HG03196 (cell line): ENCODE measurements around the gene GCH1.
"Not testable (repeated sequence)": the region's sequence is repeated elsewhere in the genome, so short reads cannot be mapped to it uniquely, and the experiment has no call there.

ENCODE experiments used
- ATAC-seq: cut with Tn5 transposase; IDR thresholded peaks from one replicate; pipeline ENCODE4 v1.9.1; 2021; ENCODE audit not compliant: unreplicated experiment

GCH1 gene

DNA sequence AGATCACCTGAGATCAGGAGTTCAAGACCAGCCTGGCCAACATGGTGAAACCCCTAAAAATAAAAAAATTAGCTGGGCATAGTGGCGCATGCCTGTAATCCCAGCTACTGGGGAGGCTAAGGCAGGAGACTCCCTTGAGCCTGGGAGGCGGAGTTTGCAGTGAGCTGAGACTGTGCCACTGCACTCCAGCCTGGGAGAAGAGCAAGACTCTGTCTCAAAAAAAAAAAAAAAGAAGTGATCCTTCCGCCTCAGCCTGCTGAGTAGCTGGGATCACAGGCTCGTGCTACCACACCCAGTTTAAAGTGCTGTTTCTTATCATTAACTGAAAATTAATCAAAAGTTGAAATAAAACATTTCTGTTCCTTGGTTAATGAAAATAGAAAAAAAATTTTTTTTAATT, 6.3 kb upstream of the GCH1 start:
- ATAC-seq, result not testable (repeated sequence)

- no peak for ATAC-seq
Observed at GRCh38 chr14:54908190-54908589, 5.6 kb upstream of the GCH1 start.

GRCh38 chr14:54906075-54906474, 3.4 kb upstream of the GCH1 start:
- ATAC-seq, result no peak

DNA sequence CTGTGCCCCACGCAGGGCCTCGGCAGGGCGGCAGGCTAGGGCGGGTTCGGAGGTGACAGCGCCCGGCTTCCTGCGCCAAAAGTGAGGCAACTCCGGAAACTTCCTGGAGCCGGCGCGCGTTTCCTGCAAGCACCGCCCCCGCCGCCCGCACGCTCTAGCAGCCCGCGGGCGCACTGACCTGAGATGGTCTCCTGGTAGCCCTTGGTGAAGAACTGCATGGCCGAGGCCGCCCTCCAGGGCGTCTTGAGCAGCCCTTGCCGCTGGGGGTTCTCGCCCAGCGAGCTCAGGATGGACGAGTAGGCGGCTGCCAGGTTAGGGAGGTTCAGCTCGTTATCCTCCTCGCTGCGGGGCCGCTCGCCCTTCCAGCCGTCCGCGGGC, 494 bp downstream of the GCH1 start:
- ATAC-seq, result peak; percentile 47

DNA sequence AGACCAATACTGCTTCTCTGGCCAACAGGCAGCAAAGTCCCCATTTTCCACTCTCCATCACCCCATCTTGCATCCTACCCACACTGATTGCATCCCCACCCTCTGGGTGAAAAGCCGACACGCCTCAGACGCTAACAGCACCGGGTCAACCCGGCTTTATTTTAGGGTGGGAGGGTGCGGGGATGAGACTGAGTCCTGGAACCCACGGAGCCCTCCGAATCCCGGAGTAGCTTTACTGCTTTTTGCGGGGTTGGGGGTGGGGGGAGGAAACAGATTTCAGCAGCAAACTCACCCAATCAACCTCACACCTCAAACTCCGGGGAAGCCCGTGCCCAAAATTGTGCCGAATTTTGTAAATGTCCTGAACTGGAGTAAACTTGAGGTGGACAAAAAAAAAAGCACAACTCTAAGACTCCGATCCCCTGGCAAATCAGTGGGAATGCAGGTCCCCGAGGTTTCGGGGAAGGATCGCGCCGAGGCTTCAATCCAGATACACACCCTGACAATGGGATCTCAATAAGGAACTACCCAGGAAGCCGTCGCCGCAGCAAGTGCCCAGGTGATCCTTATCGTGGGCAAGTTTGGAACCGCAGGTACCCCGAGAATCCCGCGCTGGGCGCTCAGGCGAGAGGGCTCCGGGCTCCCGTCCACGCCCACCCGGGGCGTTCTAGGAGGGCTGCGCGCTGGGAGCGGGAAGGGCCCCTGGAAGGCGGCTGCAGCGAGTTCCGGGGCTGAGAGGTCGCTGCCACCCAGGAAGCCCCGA, 1.1 kb downstream of the GCH1 start:
- ATAC-seq, result no peak

DNA sequence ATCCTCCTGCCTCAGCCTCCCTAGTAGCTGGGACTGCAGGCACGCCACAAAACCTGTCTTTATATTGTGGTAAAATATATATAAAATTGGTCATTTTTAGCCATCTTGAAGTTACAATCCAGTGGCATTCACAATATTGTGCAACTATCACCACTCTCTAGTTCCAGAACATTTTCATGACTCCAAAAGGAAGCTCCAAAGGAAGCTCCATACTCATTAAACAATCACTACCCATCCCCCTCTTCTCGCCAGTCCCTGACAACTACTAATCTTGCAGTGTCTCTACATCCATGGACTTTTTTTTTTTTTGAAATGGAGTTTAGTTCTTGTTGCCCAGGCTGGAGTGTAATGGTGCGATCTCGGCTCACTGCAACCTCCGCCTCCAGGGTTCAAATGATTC, 3.1 kb downstream of the GCH1 start:
- no peak for ATAC-seq

DNA sequence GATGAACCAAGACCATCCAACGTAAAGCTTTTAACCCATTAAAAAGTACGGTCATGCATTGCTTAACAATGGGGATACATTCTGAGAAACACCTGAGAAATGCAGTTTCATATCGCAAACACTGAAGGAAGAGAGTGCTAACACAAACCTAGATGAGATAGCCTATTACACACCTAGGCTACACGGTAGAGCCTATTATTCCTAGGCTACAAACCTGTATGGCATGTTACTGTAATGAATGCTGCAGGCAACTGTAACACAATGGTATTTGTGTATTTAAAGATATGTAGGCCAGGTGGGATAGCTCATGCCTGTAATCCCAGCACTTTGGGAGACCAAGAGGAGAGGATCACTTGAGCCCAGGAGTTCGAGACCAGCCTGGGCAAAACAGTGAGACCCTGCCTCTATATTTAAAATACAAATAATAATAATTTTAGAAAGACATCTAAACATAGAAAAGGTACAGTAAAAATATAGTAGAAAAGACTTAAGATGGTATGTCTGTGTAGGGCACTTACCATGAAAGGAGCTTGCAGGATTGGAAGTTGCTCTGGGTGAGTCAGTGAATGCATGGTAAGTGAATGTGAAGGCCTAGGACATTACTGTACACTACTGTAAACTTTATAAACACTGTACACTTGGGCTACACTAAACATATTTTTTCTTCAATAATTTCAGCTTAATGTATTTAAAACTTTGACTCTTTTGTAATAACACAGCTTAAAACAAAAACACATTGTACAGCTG, 4.6 kb downstream of the GCH1 start:
- ATAC-seq, result not testable (repeated sequence)

DNA sequence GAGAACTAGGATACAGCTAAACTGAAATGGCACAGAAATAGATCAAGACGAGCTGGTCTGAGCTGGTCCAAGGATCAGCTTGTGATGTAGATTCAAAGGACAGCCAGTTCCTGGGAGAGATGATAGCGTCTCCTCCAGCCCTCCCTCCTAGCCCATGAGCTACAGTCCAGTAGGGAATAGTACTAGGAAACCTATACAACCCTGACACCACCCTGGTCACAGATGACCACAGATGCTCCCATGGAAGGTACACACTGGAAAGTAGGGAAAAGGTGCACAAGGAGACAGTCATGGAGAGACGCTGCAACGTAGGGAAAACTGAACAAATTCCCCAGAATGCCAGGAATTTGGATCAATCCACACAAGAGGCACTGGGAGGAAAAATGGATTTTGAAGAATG, 6.9 kb downstream of the GCH1 start:
- ATAC-seq, result no peak

GRCh38 chr14:54894995-54895394, 7.6 kb downstream of the GCH1 start:
- ATAC-seq, result no peak

DNA sequence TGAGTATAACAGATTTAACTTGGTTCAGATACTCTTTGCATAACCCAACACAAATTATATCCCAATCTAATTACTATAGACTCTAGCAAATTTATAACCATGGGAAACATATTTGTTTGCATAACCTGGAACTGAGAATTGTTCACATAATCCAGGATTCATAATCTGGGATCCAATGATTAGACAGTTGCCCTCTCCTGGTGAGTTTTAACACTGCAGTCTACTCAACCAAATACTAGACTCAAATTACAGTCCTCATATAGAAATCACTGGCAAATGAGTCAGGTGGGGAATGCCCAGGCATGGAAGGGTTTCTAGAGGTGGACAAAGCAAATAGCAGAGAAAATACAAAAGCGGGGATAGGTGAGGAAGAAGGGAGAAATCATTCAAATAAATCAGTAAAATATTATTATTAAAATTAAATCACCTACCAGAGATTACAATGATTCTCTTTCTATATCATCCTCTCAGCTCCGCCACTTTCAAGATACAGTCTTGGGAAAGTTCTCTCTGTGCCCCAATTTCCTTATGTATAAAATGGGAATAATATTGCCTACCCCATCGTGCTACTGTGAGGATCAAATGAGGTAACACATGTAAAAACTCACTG, 9.4 kb downstream of the GCH1 start:
- ATAC-seq, result peak; percentile 43

- ATAC-seq, result no peak
Observed at GRCh38 chr14:54891471-54892245, 11.0 kb downstream of the GCH1 start.

DNA sequence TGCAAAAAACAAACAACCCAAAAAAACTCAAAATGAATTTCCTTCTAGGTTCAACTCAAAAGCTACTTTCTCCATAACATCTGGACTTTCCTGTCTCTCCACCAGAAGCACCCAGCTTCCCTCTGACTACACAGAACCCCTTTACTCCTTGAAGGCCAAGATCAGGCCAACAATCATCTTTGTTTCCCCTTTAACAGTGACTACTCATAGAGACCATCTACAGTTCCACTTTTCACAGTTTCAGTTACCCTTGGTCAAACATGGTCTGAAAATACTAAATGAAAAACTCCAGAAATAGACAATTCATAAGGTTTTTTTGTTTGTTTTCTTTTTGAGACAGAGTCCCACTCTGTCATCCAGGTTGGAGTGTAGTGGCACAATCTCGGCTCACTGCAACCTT, 11.8 kb downstream of the GCH1 start:
- ATAC-seq, result no peak

DNA sequence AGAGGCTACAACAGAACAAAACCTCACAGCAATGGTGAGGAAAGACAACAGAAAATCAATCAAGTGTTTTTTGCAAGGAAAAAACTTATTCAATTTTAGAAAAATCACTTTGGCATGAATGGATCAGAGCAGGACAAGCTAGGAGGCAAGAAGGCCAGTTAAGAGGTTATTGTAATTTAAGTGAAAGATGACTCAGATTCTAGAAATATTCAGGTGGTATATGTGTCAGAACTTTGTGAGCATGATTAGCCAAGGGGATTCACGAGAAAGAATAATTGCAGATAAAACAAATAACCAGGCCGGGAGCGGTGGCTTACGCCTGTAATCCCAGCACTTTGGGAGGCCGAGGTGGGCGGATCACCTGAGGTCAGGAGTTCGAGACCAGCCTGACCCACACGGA, 12.7 kb downstream of the GCH1 start:
- no peak for ATAC-seq

DNA sequence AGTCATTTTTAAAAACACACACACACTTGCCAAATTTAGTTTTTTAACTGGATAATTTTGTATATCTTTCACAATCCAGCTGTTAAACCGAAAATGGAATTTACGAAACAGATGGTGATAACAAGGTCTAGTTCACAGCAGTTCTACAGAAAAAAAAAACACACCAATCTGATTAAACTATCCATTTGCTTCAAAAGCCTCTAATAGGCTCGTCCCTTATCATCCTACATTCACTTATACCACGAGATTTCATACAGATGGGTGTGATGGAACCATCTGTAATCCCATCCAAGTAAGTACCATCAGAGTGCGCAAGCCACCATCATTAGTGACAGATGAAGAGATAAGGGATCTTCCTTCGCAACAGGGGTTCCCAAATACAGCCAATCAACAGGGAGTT, 20.1 kb downstream of the GCH1 start:
- no peak for ATAC-seq

DNA sequence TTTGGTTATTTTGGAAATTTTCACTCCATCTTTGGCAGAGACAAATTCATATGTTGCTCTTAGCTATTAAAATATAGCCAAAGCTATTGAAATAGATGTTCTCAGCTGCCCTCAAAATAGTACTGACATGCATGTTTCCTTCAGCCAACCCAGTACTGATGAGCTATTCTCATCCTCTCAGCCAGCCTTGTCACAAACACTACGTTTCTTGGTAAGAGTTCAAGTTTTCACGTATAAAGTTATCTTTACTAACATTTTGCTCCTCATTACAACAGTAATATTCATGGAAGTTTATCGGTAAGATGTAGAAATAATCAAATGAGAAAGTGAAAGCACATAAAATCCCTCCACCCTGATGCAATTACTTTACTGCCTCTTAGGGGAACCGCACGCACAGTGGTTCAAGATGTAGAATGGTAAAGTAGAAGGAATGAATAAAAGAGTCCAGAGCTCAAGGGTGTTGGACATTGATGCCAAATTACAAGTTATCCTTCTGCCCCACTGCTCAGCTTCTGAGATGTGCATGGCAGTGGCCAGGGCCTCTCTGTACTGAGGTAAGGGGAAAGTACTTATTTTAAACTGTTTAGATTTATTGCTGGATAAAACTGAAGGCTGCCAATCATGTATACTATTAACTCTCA, 20.7 kb downstream of the GCH1 start:
- peak; percentile 45 for ATAC-seq

DNA sequence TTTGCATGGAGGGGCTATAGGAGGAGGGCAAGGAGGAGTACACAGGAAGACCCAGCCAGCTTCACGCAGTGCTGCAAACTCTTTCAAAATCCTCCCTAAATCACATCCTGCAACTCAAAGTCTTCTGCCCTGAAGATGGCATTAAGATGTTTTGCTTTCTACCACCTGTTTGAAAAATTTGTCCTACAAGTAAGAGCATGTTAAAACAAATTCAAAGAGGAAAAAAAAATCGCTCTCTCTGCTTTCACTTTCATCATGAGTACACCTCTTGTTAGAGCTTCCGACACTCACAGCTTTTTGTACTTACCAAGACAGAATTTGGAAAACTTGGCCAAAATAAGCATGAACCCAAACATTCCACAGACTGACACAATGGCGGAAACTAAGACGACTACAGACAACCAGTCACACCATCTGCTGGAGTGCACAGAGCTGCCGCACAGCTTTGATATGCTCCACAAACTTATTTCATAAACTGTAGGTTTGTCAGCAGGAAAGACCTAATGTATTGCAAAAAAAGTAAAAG, 21.3 kb downstream of the GCH1 start:
- peak; percentile 49 for ATAC-seq

DNA sequence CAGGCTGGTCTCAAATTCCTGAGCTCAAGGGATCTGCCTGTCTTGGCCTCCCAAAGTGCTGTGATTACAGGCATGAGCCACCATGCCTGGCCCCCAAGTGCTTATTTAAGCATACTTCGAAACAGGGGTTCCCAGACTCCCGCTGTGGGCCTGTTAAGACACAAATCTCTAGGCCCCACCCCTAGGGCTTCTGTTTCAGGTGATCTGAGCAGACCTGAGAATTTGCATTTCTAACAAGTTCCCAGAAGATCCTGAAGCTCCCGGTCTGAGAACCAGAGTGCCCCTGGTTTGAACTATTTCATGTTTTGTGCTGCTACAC, 25.0 kb downstream of the GCH1 start:
- no peak for ATAC-seq

DNA sequence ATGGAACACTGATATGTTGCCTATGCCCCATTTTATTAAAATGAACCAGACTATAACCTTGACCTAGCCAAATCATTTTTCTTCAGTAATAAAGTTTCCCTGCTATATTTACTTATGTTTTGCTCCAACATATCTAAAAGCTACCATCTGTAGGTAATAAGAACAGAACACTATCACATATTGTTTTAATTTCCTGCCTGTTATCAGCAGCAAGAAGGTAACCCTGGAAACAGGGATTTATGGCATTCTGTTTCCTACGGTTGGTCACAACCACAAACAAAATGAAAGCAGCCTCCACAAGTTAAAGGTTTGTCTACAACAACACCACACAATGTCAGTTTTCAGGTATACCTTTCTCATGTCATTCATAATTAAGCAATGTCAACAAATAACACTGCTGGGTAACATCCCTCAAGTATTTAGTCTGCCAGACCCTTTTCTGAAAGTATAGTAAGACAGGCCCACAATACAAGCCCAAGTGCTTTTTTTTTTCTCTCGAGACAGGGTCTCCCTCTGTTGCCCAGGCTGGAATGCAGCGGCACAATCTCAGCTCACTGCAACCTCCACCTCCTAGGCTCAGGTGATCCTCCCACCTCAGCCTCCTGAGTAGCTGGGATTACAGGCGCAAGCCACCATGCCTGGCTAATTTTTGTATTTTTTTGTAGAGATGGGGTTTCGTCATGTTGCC, 25.5 kb downstream of the GCH1 start:
- ATAC-seq, result no peak

GRCh38 chr14:54875648-54876047, 27.0 kb downstream of the GCH1 start:
- ATAC-seq, result not testable (repeated sequence)
